DMS114 treated with DMSO at 0.1 percent for 48 hours (cell line): ENCODE measurements around the gene MFAP3L.

Experiments used
- DNase-seq: peaks from one replicate; lab custom pipeline; 2025; ENCODE audit not compliant: unreplicated experiment; lab: John Stamatoyannopoulos, UW

MFAP3L gene

GRCh38 chr4:170025523-170026252, 507 bp downstream of the MFAP3L start:
- peak; percentile 3 for DNase-seq

GRCh38 chr4:170022211-170022610, 4.0 kb downstream of the MFAP3L start:
- no peak for DNase-seq

GRCh38 chr4:170017252-170017651, 8.9 kb downstream of the MFAP3L start:
- no peak for DNase-seq

- no peak for DNase-seq
Measured at GRCh38 chr4:170015285-170015684, 10.9 kb downstream of the MFAP3L start.

GRCh38 chr4:170014359-170015011, 11.7 kb downstream of the MFAP3L start:
- no peak for DNase-seq

GRCh38 chr4:170012629-170012958, 13.6 kb downstream of the MFAP3L start:
- DNase-seq, result no peak

- DNase-seq, result no peak
Measured at GRCh38 chr4:170011921-170012628, 14.1 kb downstream of the MFAP3L start.

- no peak for DNase-seq
Measured at GRCh38 chr4:170009291-170009690, 16.9 kb downstream of the MFAP3L start.

- no peak for DNase-seq
Measured at GRCh38 chr4:170008801-170009200, 17.4 kb downstream of the MFAP3L start.

GRCh38 chr4:170008371-170008770, 17.8 kb downstream of the MFAP3L start:
- peak; percentile 3 for DNase-seq

GRCh38 chr4:170007113-170007512, 19.1 kb downstream of the MFAP3L start:
- DNase-seq, result no peak

GRCh38 chr4:170005472-170005871, 20.7 kb downstream of the MFAP3L start:
- DNase-seq, result no peak

- DNase-seq, result no peak
Measured at GRCh38 chr4:170004651-170005295, 21.4 kb downstream of the MFAP3L start.

GRCh38 chr4:170003071-170004070, 22.8 kb downstream of the MFAP3L start:
- no peak for DNase-seq

GRCh38 chr4:170001745-170002267, 24.4 kb downstream of the MFAP3L start:
- DNase-seq, result no peak

- no peak for DNase-seq
Measured at GRCh38 chr4:170001011-170001744, 25.0 kb downstream of the MFAP3L start.

GRCh38 chr4:169999923-170000322, 26.3 kb downstream of the MFAP3L start:
- DNase-seq, result no peak

- DNase-seq, result no peak
Measured at GRCh38 chr4:169998981-169999380, 27.2 kb downstream of the MFAP3L start.

GRCh38 chr4:169996379-169997240, 29.6 kb downstream of the MFAP3L start:
- DNase-seq, result no peak
